NCI-H510A (cell line): ENCODE results near the gene FADS6.

Source experiments
- DNase-seq: peaks from one replicate; lab custom pipeline; 2025; lab: John Stamatoyannopoulos, UW

FADS6 gene

GRCh38 chr17:74827800-74828199, 65.6 kb downstream of the FADS6 start:
- no peak for DNase-seq
